Activated CD8-positive, alpha-beta memory T cell treated with anti-CD3 and anti-CD28 coated beads for 36 hours (primary cell): Measurements from ENCODE around the gene PLXNA2. TPM values are rescaled to one million over a fixed set of nuclear protein-coding genes. Genes with fewer than 3 reads are reported as not detected.

ENCODE experiments used
- CTCF ChIA-PET: fragments of 350-600 bp; sonication (Branson Sonifier 250); formaldehyde crosslinking; loops from one replicate; lab custom pipeline; 2021; ENCODE audit warnings: antibody characterized with exemption; lab: Charles Lee
- POLR2A ChIA-PET: fragments of 350-600 bp; sonication (Branson Sonifier 250); formaldehyde crosslinking; loops from one replicate; lab custom pipeline; 2021; ENCODE audit warnings: antibody characterized with exemption; lab: Charles Lee
- total RNA-seq, 2 experiments: library from RNA; stranded (reverse); gene quantifications; one replicate each; pipeline ENCODE4 v1.2.3, GENCODE V29; 2021

The PLXNA2 gene
- total RNA-seq, 2 experiments from 2014 or later, result 0.34 to 0.36 TPM

DNA sequence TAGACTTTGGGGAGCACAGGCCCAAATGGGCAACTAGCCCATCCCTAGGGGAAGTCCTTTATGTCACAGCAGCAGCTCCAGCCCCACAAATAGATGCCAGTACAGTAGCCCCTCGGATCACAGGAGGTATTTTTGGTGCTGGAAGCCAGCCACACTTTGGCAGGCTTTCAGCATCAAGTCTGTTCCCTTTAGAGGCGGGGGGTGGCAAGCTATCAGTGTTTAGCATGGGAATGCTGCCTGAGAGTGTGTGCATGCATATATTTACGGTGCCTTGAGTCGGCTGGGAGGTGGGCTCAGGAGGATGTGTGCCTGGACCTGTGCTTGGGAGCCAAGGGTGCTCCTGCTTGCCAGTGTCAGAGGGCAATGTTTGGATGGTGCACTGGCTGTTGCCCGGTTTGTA, 3.5 kb upstream of the PLXNA2 start:
- ChIA-PET POLR2A (no interaction called here), CTCF (interaction anchor here (2.2 kb wide), 1 partner anchor 226 kb away, joined by 5 read pairs; no protein-coding TSS in a partner anchor)

DNA sequence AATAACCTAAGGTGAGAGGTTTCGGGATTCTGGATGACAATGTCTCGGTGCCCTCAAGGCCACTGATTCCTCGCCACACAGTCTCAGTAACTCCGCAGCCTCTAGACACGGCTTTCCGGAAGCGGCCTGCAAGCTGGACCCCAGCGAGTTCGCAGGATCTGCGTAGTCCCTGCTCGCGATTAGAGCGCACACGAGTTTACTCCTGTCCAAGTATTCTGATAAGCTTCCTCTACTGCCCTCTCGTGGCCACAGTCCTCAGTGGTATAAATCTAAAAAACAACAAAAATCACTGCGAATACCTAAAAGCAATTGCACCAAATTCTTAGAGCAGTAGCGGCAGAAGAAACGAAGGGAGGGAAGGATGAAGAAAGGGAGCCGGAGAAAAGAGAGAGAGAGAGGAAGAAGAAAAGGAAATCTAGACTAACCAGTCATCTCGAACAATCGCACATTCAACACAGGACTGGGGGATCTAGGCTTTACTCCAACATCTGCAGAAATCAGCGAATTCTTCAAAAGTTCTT, 1.1 kb upstream of the PLXNA2 start:
- CTCF ChIA-PET, result interaction anchor here (0.6 to 3.0 kb wide), 11 partner anchors 9 to 226 kb away, joined by 3 to 20 read pairs (median 4); no protein-coding TSS in a partner anchor
- POLR2A ChIA-PET, result no interaction called here

DNA sequence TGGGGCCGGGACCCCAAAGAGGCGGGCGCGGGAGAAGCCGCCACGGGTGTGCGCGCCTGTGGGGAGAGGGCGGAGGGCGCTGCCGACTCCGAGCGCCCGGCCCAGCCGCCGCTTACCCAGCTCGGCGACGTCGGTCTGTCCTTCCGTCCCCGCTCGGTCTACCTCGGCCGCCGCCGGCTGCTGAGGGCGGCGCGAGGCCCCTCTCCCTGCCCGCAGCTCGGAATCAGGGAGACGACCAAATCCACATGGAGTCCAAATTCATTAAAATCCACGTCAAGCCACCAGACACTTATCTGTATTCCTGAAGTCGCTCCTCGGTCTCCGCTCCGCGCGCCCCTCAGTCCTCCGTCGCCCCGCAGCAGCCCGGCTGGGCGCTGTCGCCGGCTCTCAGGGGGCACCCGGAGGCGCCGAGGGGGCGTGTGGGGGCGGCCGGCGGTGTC, 637 bp downstream of the PLXNA2 start:
- ChIA-PET CTCF (interaction anchor here (1.0 to 3.0 kb wide), 3 partner anchors 10 to 222 kb away, joined by 3 to 20 read pairs (median 3); no protein-coding TSS in a partner anchor), POLR2A (no interaction called here)

DNA sequence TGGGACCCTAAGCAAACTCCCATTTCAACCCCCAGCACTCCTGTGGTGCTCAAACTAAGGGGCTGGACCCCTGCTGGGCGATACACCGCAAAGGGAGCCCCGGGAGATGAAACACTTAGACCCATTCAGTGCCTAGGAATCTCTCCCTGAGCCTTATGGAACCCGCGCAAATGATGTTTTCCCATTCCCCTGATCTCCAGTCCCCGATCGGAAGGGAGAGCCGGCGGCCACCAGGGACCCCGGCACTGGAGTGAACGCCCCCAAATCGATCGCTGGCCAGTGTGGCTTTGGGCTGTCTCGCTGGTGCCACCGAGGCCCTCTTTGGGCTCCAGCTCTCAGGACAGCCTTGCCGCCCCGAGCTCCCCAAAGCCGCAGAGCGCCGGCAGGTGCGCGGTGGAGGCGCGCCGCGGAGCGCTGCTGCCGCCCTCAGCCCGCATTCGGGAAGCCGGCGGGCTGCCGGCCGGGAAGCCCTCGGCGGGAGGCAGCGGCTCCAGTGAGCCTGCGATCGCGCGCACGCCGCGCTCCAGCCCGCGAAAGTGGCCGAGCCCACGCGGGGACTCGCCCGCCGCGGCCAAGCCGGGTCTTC, 1.1 kb downstream of the PLXNA2 start:
- POLR2A ChIA-PET, result no interaction called here
- CTCF ChIA-PET, result interaction anchor here (1.0 to 3.0 kb wide), 2 partner anchors 11 to 221 kb away, joined by 3 to 20 read pairs; no protein-coding TSS in a partner anchor

DNA sequence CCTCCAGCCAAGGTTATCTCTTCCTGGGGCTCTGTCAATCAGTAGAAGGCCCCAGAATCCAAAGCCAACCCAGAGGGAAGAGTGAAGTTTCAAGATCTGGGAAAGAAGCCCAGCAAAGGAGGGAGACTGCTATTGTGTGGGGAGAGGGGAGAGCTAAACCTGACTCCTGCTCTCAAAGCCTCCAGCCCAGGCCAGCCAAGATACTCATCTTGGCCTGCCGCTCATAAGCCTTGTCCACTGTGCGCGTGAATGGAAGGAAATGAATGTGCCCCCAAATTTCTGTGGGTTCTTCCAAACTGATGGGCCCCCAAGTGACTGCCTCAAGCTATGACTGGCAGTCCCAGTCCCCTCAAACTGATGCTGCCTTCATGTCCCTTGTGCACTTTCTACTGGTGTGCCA, 2.0 kb downstream of the PLXNA2 start:
- CTCF ChIA-PET, result interaction anchor here (0.9 kb wide), 1 partner anchor 9 kb away, joined by 3 read pairs; no protein-coding TSS in a partner anchor
- POLR2A ChIA-PET, result no interaction called here

DNA sequence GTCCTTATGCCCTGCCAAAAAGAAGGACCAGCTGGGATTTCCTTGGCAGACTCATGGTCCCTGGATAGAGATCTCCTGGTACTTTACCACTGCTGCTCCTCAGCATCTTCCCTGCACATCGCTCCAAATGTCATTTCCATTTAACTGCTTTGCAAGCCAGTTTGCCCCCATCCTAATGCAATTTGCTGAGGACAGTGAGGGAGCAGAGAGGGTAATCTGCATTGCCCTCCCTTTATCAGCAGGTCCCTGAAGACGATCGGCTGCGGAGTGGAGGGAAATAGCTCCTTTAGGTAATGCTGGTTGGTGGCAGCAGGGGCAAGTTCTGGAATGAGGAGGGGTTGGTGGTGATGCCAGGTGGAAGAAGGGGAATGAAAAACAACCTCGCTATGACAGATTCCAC, 2.7 kb downstream of the PLXNA2 start:
- CTCF ChIA-PET, result interaction anchor here (0.9 to 1.6 kb wide), 3 partner anchors 9 to 219 kb away, joined by 3 to 6 read pairs (median 6); no protein-coding TSS in a partner anchor
- POLR2A ChIA-PET, result no interaction called here

DNA sequence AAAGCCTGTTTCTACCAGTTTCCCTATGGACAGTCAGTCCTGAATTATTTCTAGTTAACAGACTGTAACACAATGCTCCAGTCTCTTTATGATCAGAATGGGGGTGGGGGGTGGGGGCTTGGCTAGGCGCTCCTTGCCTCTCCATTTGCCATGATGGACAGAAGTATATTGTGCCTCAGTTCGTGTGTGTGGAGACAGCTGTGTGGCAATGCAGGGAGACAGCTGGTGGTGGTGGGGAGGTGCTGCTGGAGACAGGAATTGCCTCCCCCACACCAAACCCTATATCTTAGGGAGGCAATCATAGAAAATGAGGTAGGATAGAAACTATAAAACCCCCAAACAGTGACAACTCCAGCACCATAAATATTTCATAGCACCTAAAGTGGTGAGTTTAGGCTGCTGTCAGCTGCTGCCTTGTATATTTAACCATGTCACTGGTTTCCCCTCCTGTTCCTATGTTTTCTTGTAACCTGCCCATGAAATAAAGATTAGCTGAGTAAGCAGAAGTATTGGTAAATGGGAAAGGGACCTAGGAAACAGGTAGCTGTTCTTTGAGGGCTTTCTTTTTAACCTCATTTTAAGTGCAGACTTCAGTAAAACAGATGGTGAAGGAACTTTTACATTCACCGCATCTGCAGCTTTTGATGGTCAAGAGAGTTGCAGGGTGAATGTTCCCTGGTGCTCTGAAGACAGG, 3.4 kb downstream of the PLXNA2 start:
- POLR2A ChIA-PET, result no interaction called here
- CTCF ChIA-PET, result interaction anchor here (0.5 to 1.6 kb wide), 5 partner anchors 8 to 1812 kb away, joined by 3 to 6 read pairs (median 4); no protein-coding TSS in a partner anchor

DNA sequence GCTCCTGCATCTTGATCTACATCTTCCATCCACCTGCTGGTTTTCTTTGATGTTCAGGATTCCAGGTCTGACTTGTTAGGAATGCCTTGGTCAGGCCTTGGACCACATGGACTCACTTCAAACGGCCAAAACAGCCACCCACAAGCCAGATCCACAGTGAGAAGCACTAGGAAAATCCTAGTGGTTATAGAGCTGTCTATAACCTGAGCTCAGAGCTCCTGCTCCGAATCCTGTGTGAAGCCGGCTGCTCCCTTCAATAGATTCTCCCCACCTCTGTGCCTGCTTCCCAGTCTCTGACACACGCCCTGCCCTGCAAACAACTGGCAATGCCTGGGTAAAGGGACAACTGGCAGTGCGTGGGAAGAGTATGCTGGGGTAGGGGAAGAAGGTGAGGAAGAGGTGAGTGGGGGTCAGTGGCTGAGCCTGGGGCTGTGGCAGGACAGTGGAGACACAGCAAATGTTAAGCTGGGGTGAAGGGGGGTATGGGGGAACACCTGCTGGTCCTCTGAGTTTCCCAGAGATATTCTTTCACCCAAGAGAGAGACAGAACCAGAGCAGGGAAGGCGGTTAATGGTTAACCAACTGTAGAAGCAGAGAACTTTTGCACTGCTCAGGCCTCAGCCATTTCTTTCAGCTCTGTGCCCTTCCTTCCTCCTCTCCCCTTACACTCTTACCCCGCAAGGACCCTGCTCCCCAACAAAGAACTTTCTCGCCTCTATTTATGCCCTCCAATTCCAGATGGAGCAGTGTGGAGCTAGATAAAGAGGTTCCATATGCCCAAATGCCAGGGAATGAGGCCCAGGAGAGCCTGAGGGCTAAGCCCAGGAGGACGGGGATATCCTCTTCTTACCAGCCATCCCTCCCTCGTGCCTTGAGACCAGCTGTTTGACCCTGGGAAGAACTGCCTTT, 4.5 kb downstream of the PLXNA2 start:
- ChIA-PET POLR2A (no interaction called here), CTCF (interaction anchor here (0.6 to 1.7 kb wide), 3 partner anchors 10 to 170 kb away, joined by 3 to 4 read pairs (median 4); no protein-coding TSS in a partner anchor)

DNA sequence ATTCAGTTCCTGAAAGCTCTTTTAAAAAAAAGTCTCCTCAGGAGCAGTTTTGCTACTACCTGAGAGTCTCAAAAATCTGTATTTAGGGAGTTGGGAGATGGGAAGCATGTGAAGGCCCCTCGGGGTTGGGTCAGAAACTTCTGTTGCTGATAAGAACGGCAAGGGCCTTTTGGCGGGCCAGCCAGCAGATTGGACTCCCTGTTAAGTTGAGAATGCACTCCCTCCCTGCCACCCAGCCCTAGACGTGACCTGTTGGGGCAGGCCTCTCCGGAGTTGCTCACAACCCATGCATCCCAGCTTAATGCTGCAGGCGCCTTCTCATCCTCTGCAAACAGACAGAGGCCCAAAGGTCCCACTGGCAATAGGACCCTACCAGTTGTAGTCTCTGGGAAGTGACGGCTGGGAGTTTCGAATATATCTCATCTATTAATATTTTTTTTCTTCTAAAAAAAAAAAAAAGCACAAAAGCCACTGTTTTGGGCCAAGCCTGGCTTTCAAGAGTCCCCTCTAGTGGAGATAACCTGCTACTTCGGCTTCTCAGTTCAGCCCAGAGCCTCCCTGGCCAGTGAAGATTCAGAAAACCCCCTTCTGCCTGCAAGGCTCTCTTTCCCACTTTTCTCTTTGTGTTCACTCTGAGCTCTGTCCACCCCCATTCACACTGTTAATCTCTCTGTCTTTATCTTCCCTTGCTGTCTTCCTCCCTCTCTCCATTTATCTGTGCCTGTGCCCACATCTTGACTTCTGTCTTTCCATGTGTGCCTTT, 5.3 kb downstream of the PLXNA2 start:
- ChIA-PET CTCF (interaction anchor here (0.6 to 1.7 kb wide), 5 partner anchors 9 to 263 kb away, joined by 3 to 4 read pairs (median 3); no protein-coding TSS in a partner anchor), POLR2A (no interaction called here)

DNA sequence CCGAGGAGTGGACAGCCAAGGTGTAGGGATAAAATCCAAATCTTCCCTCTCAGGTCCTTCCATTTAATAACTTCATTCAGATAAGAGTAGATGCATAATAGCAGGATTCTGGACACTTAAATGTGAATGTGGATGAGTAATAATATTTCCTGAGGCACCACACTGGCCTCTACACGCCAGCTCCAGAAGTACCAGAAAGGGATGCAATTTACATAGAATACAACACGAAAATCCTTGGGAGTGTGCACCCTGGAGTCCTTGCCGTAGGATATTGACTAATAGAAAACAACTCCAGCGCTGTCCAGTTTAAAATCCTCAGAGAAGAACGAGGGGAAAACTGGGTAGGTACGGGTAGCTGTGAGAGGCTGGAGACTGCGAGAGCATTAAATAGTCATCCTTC, 6.9 kb downstream of the PLXNA2 start:
- POLR2A ChIA-PET, result no interaction called here
- CTCF ChIA-PET, result interaction anchor here (1.0 to 1.2 kb wide), 2 partner anchors 8 to 216 kb away, joined by 3 to 4 read pairs; no protein-coding TSS in a partner anchor

DNA sequence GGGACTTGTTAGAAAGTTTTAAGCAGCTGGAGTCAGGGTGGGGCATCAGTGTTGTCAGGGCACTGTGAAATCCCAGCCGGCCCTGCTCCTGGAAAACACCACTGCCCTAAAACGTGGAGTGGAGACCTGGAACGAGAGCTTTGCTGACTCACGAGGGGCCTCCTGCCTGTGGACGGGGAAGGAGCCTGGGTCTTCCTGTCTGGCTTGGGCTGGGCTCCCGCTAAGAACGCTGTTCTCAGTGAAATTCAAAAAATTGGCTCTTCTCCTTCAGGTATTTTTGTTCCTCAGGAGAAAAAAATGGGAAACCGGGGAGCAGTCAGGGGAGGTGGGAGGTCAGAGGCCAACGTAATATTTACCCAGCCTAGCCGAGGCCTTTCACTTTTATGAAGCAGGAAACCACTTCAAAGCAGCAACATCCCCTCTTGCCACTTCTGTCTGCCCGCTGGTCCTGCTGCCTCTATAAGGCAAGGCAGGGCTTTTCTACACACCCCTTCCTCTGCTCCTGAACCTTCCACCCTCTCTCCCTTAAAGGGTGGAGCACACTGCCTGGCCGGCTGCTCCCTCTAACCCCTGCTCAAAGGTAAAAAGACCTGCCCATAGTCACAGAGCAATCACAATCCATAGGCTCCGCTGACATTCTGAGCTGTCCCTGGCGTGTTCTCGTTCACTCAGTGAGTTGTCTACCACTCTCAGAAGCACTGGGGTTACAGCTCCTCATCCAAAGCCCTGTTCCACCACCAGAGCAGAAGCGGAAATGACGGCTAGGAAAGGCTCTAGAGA, 8.0 kb downstream of the PLXNA2 start:
- CTCF ChIA-PET, result interaction anchor here (1.2 kb wide), 1 partner anchor 9 kb away, joined by 4 read pairs; no protein-coding TSS in a partner anchor
- POLR2A ChIA-PET, result no interaction called here

DNA sequence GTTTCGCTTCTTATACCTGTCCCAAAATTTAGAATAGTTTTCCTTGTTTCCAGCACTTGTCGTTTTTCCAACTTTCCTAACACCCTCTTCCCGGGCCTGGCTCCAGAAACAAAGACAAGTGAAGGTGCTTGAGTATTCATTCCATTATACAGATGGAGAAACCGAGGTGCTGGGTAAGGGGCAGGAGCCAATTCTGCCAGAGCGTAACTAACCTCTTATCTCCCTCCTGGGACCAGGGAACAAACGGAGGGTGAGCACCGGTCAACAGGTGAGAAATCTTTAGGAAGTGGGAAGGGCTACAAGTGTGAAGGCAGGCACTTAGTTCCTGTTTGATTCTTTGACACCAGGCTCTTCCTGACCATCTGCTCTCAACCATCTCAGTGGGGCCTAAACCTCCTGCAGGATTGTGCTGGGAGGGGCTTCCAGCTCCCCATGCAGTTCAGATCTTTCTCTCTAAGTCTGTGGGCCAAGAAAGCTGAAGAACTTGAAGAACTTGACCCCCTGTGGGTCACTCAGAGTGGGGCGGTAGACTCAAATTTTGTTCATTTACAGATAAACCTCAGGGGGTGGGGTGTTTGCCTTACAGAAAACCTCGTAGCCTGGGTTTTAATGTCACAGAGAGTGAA, 8.7 kb downstream of the PLXNA2 start:
- POLR2A ChIA-PET, result no interaction called here

DNA sequence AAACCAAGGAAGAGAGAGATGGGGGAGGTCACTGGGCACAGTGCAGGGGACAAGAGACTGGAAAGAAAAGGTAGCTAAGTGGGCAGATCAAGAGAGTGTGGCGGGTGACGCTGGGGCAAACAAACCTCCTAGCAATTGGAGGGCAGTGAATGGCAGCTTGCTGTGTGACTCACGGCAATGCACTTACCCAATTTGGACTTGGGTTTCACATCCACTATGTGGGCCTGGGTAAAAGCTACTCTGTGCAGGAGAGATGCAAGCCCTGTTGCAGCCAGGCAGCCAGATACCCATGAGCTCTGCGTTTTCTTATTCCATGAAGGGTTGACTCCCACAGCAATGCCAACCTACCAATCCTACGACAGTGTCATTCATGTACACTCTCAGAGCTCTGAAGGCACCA, 9.5 kb downstream of the PLXNA2 start:
- POLR2A ChIA-PET, result no interaction called here
- CTCF ChIA-PET, result no interaction called here

More for the DNA sequence above, 8.7 kb downstream of the PLXNA2 start:
- CTCF ChIA-PET, result no interaction called here

DNA sequence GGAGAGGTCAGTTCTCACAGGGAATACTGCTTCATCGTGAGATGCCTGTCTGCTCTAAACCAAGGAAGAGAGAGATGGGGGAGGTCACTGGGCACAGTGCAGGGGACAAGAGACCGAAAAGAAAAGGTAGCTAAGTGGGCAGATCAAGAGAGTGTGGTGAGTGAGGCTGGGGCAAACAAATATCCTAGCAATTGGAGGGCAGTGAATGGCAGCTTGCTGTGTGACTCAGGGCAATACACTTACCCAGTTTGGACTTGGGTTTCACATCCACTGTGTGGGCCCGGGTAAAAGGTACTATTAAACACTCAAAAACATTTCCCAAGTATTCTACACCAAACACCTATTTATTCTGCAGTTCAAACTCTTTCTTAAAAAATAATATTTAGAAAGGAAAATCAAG, 10.2 kb downstream of the PLXNA2 start:
- POLR2A ChIA-PET, result no interaction called here
- CTCF ChIA-PET, result interaction anchor here (0.8 to 2.2 kb wide), 2 partner anchors 11 to 213 kb away, joined by 3 to 7 read pairs; partner anchors contain the start of gene PLXNA2

DNA sequence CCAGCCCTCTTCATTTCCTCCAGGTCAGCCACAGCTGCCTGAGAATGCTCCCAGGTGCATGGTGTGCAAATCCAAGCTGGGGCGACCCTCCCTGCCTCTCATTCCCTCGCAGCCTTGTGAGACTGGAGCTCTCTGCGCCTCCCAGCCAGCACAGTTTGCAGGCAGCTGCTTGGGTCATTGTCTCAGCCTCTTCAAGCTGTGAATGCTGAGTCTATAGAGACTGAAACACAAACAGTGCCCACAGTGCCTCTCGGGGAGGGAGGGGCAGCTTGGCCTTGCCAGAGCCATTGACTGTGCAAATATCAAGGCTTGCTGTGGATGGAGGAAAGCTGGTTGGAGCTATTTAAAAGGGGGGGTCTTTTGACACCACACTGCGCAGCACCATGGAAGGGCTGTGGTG, 10.6 kb downstream of the PLXNA2 start:
- CTCF ChIA-PET, result interaction anchor here (0.8 to 2.2 kb wide), 2 partner anchors 11 to 213 kb away, joined by 3 to 7 read pairs; partner anchors contain the start of gene PLXNA2
- POLR2A ChIA-PET, result no interaction called here

DNA sequence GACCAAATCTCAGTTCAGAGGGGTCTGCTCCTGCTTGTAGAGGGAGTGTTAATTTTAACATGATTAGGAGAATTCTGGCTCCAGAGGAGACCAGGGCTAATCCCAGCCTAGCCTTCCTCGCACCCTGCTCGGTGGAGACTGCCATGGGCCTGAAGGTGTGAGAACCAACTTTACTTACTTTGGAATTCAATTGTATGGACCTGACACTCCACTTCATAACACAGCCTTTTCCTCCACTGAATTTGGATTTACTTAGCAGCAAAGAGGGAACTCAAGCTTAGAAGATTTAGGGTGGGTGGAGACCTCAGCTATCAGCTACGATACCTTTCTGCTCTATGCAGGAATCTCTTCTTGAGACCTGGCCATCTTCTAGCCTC, 11.5 kb downstream of the PLXNA2 start:
- CTCF ChIA-PET, result interaction anchor here (0.8 to 2.2 kb wide), 2 partner anchors 9 to 12 kb away, joined by 3 to 7 read pairs; partner anchors contain the start of gene PLXNA2
- POLR2A ChIA-PET, result no interaction called here
